GM23338 (cell line): ENCODE measurements around the gene CCDC6.

ENCODE experiments used
- CREB1 ChIP-seq: fragments of 250-450 bp; sonication (Bioruptor Pico); IDR thresholded peaks from 2 replicates; pipeline ENCODE4 v1.5.0; 2020; ENCODE audit warnings: low read depth, mild to moderate bottlenecking, moderate library complexity
- CTCF ChIP-seq, 2 experiments: fragments of 200-600 bp in 1 of 2; sonication (generic) in 1 of 2; conservative IDR thresholded peaks; 2 replicates each; pipeline versions ENCODE4 v1.5.1 to v1.6.1; 2016 to 2017; ENCODE audit warnings: antibody characterized with exemption in 2 of 2, low read depth in 2 of 2, mild to moderate bottlenecking in 2 of 2, moderate library complexity in 1 of 2
- EZH2 ChIP-seq: fragments of 200-600 bp; sonication (generic); IDR thresholded peaks from one replicate; pipeline ENCODE4 v1.8.0; 2017; ENCODE audit warnings: antibody characterized with exemption, mild to moderate bottlenecking, low read depth; ENCODE audit not compliant: unreplicated experiment
- JUNB ChIP-seq: IDR thresholded peaks from one replicate; pipeline ENCODE4 v1.6.1; 2016; ENCODE audit warnings: antibody characterized with exemption; ENCODE audit not compliant: unreplicated experiment
- POLR2AphosphoS5 ChIP-seq: IDR thresholded peaks from 2 replicates; pipeline ENCODE4 v1.6.1; 2016; ENCODE audit warnings: antibody characterized with exemption, low read depth
- REST ChIP-seq: IDR thresholded peaks from one replicate; pipeline ENCODE4 v1.6.1; 2018; ENCODE audit warnings: antibody characterized with exemption; ENCODE audit not compliant: unreplicated experiment
- STAT1 ChIP-seq: IDR thresholded peaks from one replicate; pipeline ENCODE4 v1.6.1; 2016; ENCODE audit warnings: antibody characterized with exemption; ENCODE audit not compliant: unreplicated experiment
- ZNF114 ChIP-seq: fragments of 250-450 bp; sonication (Bioruptor Pico); IDR thresholded peaks from 2 replicates; pipeline ENCODE4 v1.5.0; 2020; ENCODE audit warnings: mild to moderate bottlenecking, moderate library complexity
- ZNF331 ChIP-seq: fragments of 250-450 bp; sonication (Bioruptor Pico); IDR thresholded peaks from 2 replicates; pipeline ENCODE4 v1.5.0; 2020; ENCODE audit warnings: low read depth, mild to moderate bottlenecking, moderate library complexity
- TF ChIP-seq, protein P1 (sequence below): IDR thresholded peaks from 2 replicates; pipeline ENCODE4 v1.6.1; 2016; ENCODE audit warnings: antibody characterized with exemption

DNA sequence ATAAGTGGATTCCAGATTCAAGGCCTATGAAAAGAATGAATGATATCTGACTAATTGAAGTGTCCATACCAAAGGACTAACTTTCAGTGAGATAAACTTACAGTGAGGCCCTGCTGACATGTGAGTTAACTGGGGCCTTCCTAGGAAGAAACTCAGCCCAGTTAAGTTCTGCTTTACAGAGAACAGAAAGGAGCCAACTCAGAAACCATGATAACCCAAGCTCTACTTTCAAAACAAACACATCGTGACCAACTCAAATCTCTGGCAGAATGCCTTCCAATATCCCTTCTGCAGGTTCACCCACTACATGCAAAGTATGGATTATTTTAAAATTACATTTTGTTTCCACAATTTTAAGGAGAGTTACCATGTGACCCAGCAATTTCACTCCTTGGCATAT, 77.3 kb downstream of the CCDC6 start:
- TF ChIP-seq CTCF (conservative IDR thresholded peaks at IDR 0.05; ENCODE audit: low read depth in 2 of 2) (no peak), REST (no peak), EZH2 (no peak), JUNB (no peak), STAT1 (no peak), POLR2AphosphoS5 (no peak), ZNF331 (CRISPR knock-in tag) (no peak), ZNF114 (CRISPR knock-in tag) (no peak), CREB1 (CRISPR knock-in tag) (no peak)
- TF ChIP-seq, protein P1, sequence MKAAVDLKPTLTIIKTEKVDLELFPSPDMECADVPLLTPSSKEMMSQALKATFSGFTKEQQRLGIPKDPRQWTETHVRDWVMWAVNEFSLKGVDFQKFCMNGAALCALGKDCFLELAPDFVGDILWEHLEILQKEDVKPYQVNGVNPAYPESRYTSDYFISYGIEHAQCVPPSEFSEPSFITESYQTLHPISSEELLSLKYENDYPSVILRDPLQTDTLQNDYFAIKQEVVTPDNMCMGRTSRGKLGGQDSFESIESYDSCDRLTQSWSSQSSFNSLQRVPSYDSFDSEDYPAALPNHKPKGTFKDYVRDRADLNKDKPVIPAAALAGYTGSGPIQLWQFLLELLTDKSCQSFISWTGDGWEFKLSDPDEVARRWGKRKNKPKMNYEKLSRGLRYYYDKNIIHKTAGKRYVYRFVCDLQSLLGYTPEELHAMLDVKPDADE: no peak
